GM12878 (cell line): ENCODE data around the gene ACSM4. TPM values are rescaled to one million over a fixed set of nuclear protein-coding genes. Genes with fewer than 3 reads are reported as not detected.

ENCODE experiments used
- ATAC-seq: fragments of 200-7000 bp; cut with Tn5 transposase; 3 replicates; pipeline ENCODE4 v1.9.1; 2020; ENCODE audit warnings: mild to moderate bottlenecking, moderate library complexity
- BruUV-seq: library from RNA; stranded (reverse); fragments of 400-500 nt; replicated peaks from 2 replicates; lab custom pipeline; 2021; lab: Mats Ljungman, UMichigan
- CTCF ChIA-PET: fragments of 300-600 bp; sonication (Branson Sonifier 250); formaldehyde crosslinking; extraction: SDS; loops from one replicate; lab custom pipeline; 2021; ENCODE audit warnings: inconsistent platforms; lab: Yijun Ruan, JAX
- POLR2A ChIA-PET: fragments of 350-600 bp; formaldehyde crosslinking; extraction: SDS; loops from one replicate; lab custom pipeline; 2021; ENCODE audit warnings: inconsistent platforms; lab: Charles Lee
- RAD21 ChIA-PET: fragments of 300-600 bp; sonication (Branson Sonifier 250); formaldehyde crosslinking; loops from one replicate; lab custom pipeline; 2023; ENCODE audit warnings: antibody characterized with exemption; ENCODE audit not compliant: unreplicated experiment; lab: Charles Lee
- SMC1A ChIA-PET: fragments of 300-600 bp; sonication (Branson Sonifier 250); formaldehyde crosslinking; loops from one replicate; lab custom pipeline; 2023; ENCODE audit not compliant: unreplicated experiment, uncharacterized antibody; lab: Charles Lee
- DNase-seq: peaks from one replicate; pipeline ENCODE4 v3.0.0-alpha.2; 2011; ENCODE audit warnings: low read depth, low spot score
- FAIRE-seq: peaks from 3 replicates; lab custom pipeline; 2011; peaks lifted over from hg19 to GRCh38; lab: Jason Lieb, UNC
- H2AFZ ChIP-seq: 2 replicates; pipeline ENCODE4 v1.6.0; 2011; ENCODE audit warnings: low read depth, low read length, control low read depth; ENCODE audit not compliant: control insufficient read depth
- H3K27ac ChIP-seq: 2 replicates; pipeline ENCODE4 v1.5.1; 2011; ENCODE audit warnings: control low read depth; ENCODE audit not compliant: control insufficient read depth, insufficient read depth
- H3K27me3 ChIP-seq, 2 experiments: replicated peaks in 1 of 2; 2 replicates each; pipeline versions ENCODE4 v1.6.0 to v1.6.1; 2011; ENCODE audit warnings: low read length in 1 of 2; ENCODE audit not compliant: control insufficient read depth in 2 of 2, insufficient read depth in 2 of 2
- H3K36me3 ChIP-seq, 2 experiments: 2 replicates each; pipeline ENCODE4 v1.5.1; 2011; ENCODE audit warnings: low read length in 1 of 2; ENCODE audit not compliant: control insufficient read depth in 2 of 2, insufficient read depth in 2 of 2
- H3K4me1 ChIP-seq: 2 replicates; pipeline ENCODE4 v1.6.1; 2011; ENCODE audit warnings: mild to moderate bottlenecking, low read length, moderate library complexity, mixed read lengths; ENCODE audit not compliant: control insufficient read depth, insufficient read depth
- H3K4me2 ChIP-seq: 2 replicates; pipeline ENCODE4 v1.6.0; 2011; ENCODE audit warnings: control low read depth; ENCODE audit not compliant: control insufficient read depth, insufficient read depth
- H3K4me3 ChIP-seq: fragments of 200-600 bp; sonication (generic); 2 replicates; pipeline ENCODE4 v1.5.1; 2016
- H3K79me2 ChIP-seq: 2 replicates; pipeline ENCODE4 v1.6.0; 2011; ENCODE audit warnings: low read length; ENCODE audit not compliant: control insufficient read depth, insufficient read depth
- H3K9ac ChIP-seq: 2 replicates; pipeline ENCODE4 v1.8.0; 2011; ENCODE audit warnings: low read length, control low read depth, mixed read lengths; ENCODE audit not compliant: control insufficient read depth, insufficient read depth
- H3K9me3 ChIP-seq: replicated peaks from 3 replicates; pipeline ENCODE4 v1.5.1; 2011; ENCODE audit warnings: mild to moderate bottlenecking, low read length; ENCODE audit not compliant: control insufficient read depth, insufficient read depth
- H4K20me1 ChIP-seq: 2 replicates; pipeline ENCODE4 v1.6.0; 2011; ENCODE audit not compliant: control insufficient read depth, insufficient read depth
- MTA2 ChIP-seq: fragments of 450-650 bp; IDR thresholded peaks from 2 replicates; pipeline ENCODE4 v1.6.1; 2016; ENCODE audit warnings: low read depth, mild to moderate bottlenecking, moderate library complexity
- POLR2AphosphoS5 ChIP-seq: IDR thresholded peaks from 2 replicates; pipeline ENCODE4 v1.6.1; 2011; ENCODE audit warnings: mild to moderate bottlenecking, low read length, inconsistent platforms
- RUNX3 ChIP-seq: IDR thresholded peaks from 2 replicates; pipeline ENCODE4 v1.6.1; 2012; ENCODE audit warnings: low read length, inconsistent platforms
- SMAD5 ChIP-seq: IDR thresholded peaks from 2 replicates; pipeline ENCODE4 v1.6.1; 2016; ENCODE audit warnings: antibody characterized with exemption, low read depth
- TARDBP ChIP-seq: IDR thresholded peaks from 2 replicates; pipeline ENCODE4 v1.6.1; 2016; ENCODE audit warnings: borderline replicate concordance
- WGBS: methylation state at CpG from one replicate; pipeline ENCODE4 v1.1.6; 2016; ENCODE audit warnings: low lambda C conversion rate; ENCODE audit not compliant: insufficient replicate concordance, insufficient coverage; ENCODE audit errors: missing lambda C conversion rate; 5-methylcytosine and 5-hydroxymethylcytosine counted together
- in situ Hi-C: fragments of 300-500 bp; cut with MboI; formaldehyde crosslinking; loops from 9 replicates; pipeline ENCODE4 v1.14.3; 2018; ENCODE audit warnings: mixed read lengths
- intact Hi-C: fragments of 100-400 bp; cut with micrococcal nuclease; formaldehyde crosslinking; loops from one replicate; pipeline ENCODE4 v1.14.2; 2022; ENCODE audit not compliant: unreplicated experiment
- polyA plus RNA-seq, 11 experiments: library from polyadenylated mRNA; depleted of rRNA in 4 of 11; unstranded in 6 of 11; stranded (reverse) in 5 of 11; fragments of >200 nt; fragmentation: Nextera tagmentation in 4 of 11; fragmentation: Illumina TruSeq in 1 of 11; extraction: Ambion mirVana in 4 of 11; extraction: Trizol in 1 of 11; gene quantifications; 1 replicate in 1 of 11; 2 replicates in 10 of 11; pipeline versions ENCODE4 v1.2.1 to v1.2.3, GENCODE V29; 2011 to 2016; ENCODE audit warnings: inconsistent platforms in 2 of 11, missing spikeins in 2 of 11, low read depth in 1 of 11
- total RNA-seq, 4 experiments: library from RNA; depleted of rRNA in 3 of 4; stranded (reverse); fragments of >200 nt in 3 of 4; fragmentation: Illumina TruSeq in 1 of 4; extraction: Trizol in 1 of 4; gene quantifications; 2 replicates each; pipeline versions ENCODE4 v1.2.1 to v1.2.3, GENCODE V29; 2013 to 2021
- TF ChIP-seq, protein P1 (sequence below): fragments of 150-350 bp; IDR thresholded peaks from 2 replicates; pipeline ENCODE4 v1.6.1; 2016; ENCODE audit warnings: low read depth, low read length

The ACSM4 gene
- total and polyA plus RNA-seq, 10 of the 15 experiments (the other 5 are each of a cell fraction or from before 2014, with no cell fraction given), result not detected

- ChIA-PET POLR2A (no interaction called here), SMC1A (interaction anchor here (1.0 kb wide), 1 partner anchor 9 kb away, joined by 3 read pairs; no protein-coding TSS in a partner anchor), RAD21 (no interaction called here), CTCF (interaction anchor here (1.1 to 1.7 kb wide), 2 partner anchors 15 to 21 kb away, joined by 3 read pairs; no protein-coding TSS in a partner anchor)
- H3K4me1 ChIP-seq, result no peaks in the 10 kb centered on the region
- H3K79me2 ChIP-seq, result no peaks in the 10 kb centered on the region
- in situ Hi-C loops (no loop called here), intact Hi-C loops (no loop called here)
- WGBS, result 38% methylated on average over 2 of the region's 2 CpGs
- H4K20me1 ChIP-seq, result no peaks in the 10 kb centered on the region
- no peak overlapping the region for H3K27ac ChIP-seq
- FAIRE-seq (no peak), DNase-seq (no peak), ATAC-seq (no peak)
- no peak overlapping the region for H3K4me2 ChIP-seq
- TF ChIP-seq, protein P1, sequence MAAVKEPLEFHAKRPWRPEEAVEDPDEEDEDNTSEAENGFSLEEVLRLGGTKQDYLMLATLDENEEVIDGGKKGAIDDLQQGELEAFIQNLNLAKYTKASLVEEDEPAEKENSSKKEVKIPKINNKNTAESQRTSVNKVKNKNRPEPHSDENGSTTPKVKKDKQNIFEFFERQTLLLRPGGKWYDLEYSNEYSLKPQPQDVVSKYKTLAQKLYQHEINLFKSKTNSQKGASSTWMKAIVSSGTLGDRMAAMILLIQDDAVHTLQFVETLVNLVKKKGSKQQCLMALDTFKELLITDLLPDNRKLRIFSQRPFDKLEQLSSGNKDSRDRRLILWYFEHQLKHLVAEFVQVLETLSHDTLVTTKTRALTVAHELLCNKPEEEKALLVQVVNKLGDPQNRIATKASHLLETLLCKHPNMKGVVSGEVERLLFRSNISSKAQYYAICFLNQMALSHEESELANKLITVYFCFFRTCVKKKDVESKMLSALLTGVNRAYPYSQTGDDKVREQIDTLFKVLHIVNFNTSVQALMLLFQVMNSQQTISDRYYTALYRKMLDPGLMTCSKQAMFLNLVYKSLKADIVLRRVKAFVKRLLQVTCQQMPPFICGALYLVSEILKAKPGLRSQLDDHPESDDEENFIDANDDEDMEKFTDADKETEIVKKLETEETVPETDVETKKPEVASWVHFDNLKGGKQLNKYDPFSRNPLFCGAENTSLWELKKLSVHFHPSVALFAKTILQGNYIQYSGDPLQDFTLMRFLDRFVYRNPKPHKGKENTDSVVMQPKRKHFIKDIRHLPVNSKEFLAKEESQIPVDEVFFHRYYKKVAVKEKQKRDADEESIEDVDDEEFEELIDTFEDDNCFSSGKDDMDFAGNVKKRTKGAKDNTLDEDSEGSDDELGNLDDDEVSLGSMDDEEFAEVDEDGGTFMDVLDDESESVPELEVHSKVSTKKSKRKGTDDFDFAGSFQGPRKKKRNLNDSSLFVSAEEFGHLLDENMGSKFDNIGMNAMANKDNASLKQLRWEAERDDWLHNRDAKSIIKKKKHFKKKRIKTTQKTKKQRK, result no peak
- no peak for TF ChIP-seq RUNX3
- no peak for TF ChIP-seq TARDBP
- TF ChIP-seq MTA2, result no peak
- no peak for TF ChIP-seq SMAD5
- no peak for TF ChIP-seq POLR2AphosphoS5
- no peak overlapping the region for H3K4me3 ChIP-seq
- no peaks in the 10 kb centered on the region for H3K9me3 ChIP-seq
- H2AFZ ChIP-seq, result no peak overlapping the region
- no peaks in the 10 kb centered on the region for H3K36me3 ChIP-seq
- no peak overlapping the region for H3K9ac ChIP-seq
- no peaks in the 10 kb centered on the region for H3K27me3 ChIP-seq
- BruUV-seq, result no TSS peak
These were observed 6.0 kb upstream of the ACSM4 start for GRCh38 chr12:7297865-7298264.
